Measurements from ENCODE around the gene CUEDC2. TPM values are rescaled to one million over a fixed set of nuclear protein-coding genes. Genes with fewer than 3 reads are reported as not detected.

CUEDC2 gene
- total RNA-seq, 2 donors from 2014 or later = 70.2 to 81.7 TPM

- H3K4me1 ChIP-seq (replicated peaks) = no peaks in the 10 kb centered on the region
- H3K27me3 ChIP-seq (replicated peaks; ENCODE audit: insufficient read depth) = no peaks in the 10 kb centered on the region
- H3K4me3 ChIP-seq = no peak overlapping the region
- 92% methylated on average over 9 of the region's 9 CpGs for WGBS
- H3K27ac ChIP-seq = no peak overlapping the region
- intact Hi-C loops (cut with DNase I) = no loop called here
- TF ChIP-seq POLR2A (IDR thresholded peaks at IDR 0.05) (no peak), CTCF (IDR thresholded peaks at IDR 0.05) (no peak), POLR2AphosphoS5 (IDR thresholded peaks at IDR 0.05) (no peak)
- no peaks in the 10 kb centered on the region for H3K36me3 ChIP-seq
- H3K9me3 ChIP-seq = no peaks in the 10 kb centered on the region
- DNase-seq (ENCODE audit: low spot score) = no peak
These were observed 43.2 kb upstream of the CUEDC2 start for GRCh38 chr10:102475451-102476040.

GRCh38 chr10:102473445-102474331, 41.3 kb upstream of the CUEDC2 start:
- Histone ChIP-seq H3K4me1 (replicated peaks) (no peaks in the 10 kb centered on the region), H3K4me3 (no peak overlapping the region), H3K27me3 (replicated peaks; ENCODE audit: insufficient read depth) (no peaks in the 10 kb centered on the region), H3K9me3 (no peaks in the 10 kb centered on the region), H3K36me3 (no peaks in the 10 kb centered on the region), H3K27ac (no peak overlapping the region)
- WGBS = 90% methylated on average over 27 of the region's 27 CpGs
- intact Hi-C loops (cut with DNase I) = no loop called here
- no peak for DNase-seq (ENCODE audit: low spot score)
- TF ChIP-seq CTCF (IDR thresholded peaks at IDR 0.05) (no peak), POLR2AphosphoS5 (IDR thresholded peaks at IDR 0.05) (no peak), POLR2A (IDR thresholded peaks at IDR 0.05) (no peak)

- 94% methylated on average over 36 of the region's 36 CpGs for WGBS
- intact Hi-C loops (cut with DNase I) = no loop called here
- H3K36me3 ChIP-seq = no peaks in the 10 kb centered on the region
- no peaks in the 10 kb centered on the region for H3K27me3 ChIP-seq (replicated peaks; ENCODE audit: insufficient read depth)
- H3K27ac ChIP-seq = no peak overlapping the region
- no peak overlapping the region for H3K4me3 ChIP-seq
- H3K4me1 ChIP-seq (replicated peaks) = no peaks in the 10 kb centered on the region
- DNase-seq (ENCODE audit: low spot score) = no peak
- H3K9me3 ChIP-seq = no peaks in the 10 kb centered on the region
- TF ChIP-seq POLR2AphosphoS5 (IDR thresholded peaks at IDR 0.05) (no peak), CTCF (IDR thresholded peaks at IDR 0.05) (no peak), POLR2A (IDR thresholded peaks at IDR 0.05) (no peak)
These were observed 38.5 kb upstream of the CUEDC2 start for GRCh38 chr10:102470579-102471546.

- Histone ChIP-seq H3K36me3 (no peaks in the 10 kb centered on the region), H3K9me3 (no peaks in the 10 kb centered on the region), H3K4me1 (replicated peaks) (no peaks in the 10 kb centered on the region), H3K27me3 (replicated peaks; ENCODE audit: insufficient read depth) (no peaks in the 10 kb centered on the region), H3K27ac (no peak overlapping the region), H3K4me3 (no peak overlapping the region)
- intact Hi-C loops (cut with DNase I) = no loop called here
- 79% methylated on average over 9 of the region's 9 CpGs for WGBS
- DNase-seq (ENCODE audit: low spot score) = no peak
- TF ChIP-seq CTCF (IDR thresholded peaks at IDR 0.05) (no peak), POLR2AphosphoS5 (IDR thresholded peaks at IDR 0.05) (no peak), POLR2A (IDR thresholded peaks at IDR 0.05) (no peak)
These were observed 36.3 kb upstream of the CUEDC2 start for GRCh38 chr10:102468683-102469082.

Data from prostate gland (tissue), 2 donors.